ENCODE results near the gene NNAT. TPM values are rescaled to one million over a fixed set of nuclear protein-coding genes. Genes with fewer than 3 reads are reported as not detected.

NNAT gene
- total and polyA plus RNA-seq, 2 donors (not counting 1 experiment from before 2014, with no cell fraction given), result 0.74 to 0.83 TPM

- Histone ChIP-seq H3K36me3 (ENCODE audit: control insufficient read depth, insufficient read depth, low read length) (no peaks in the 10 kb centered on the region), H4K20me1 (ENCODE audit: control insufficient read depth, extremely low read depth, insufficient read depth, low read length) (no peaks in the 10 kb centered on the region)
- no peak for TF ChIP-seq EZH2 (IDR thresholded peaks at IDR 0.05; ENCODE audit: low read length, missing control alignments)
These were observed 17.7 kb upstream of the NNAT start for GRCh38 chr20:37503256-37503927.

DNA sequence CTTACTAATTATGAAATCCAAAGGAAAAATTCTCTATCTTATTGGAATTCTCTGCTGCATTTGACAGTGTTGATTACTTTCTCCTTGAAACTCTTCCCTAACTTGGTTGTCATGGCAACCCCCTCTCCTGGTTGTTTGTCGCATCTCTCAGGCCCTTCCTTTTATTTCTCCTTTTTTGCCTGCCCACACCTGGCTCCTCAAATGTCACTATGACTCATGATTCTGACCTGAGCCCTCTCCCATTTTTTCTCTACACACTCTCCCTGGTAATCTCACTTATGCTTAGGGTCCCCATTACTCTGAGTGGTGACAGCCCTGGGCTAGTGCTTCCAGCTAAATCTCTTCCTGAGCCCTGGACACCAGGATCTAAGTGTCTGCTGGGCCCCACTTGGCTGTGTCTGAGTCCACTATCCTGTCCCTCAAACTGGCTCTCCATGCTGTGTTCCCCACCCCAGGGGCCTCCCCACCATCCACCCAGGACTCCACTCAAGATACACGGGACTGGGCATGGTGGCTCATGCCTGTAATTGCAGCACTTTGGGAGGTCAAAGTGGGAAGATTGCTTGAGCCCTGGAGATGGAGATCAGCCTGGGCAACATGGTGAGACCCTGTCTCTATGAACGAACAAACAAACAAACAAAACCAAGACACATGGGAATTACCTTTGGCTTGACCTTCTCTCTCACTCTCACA is 16.5 kb upstream of the NNAT start:
- H3K4me3 ChIP-seq (replicated peaks in 1 of 4; ENCODE audit: control extremely low read depth in 1 of 4, insufficient read depth in 1 of 4, low read depth in 3 of 4, low read length in 4 of 4), result no peak overlapping the region
- no peaks in the 10 kb centered on the region for H3K9me3 ChIP-seq (ENCODE audit: control insufficient read depth, insufficient read depth, low read depth, low read length)
- no peaks in the 10 kb centered on the region for H3K4me1 ChIP-seq (ENCODE audit: control insufficient read depth, extremely low read depth, insufficient read depth, low read length)
- no peaks in the 10 kb centered on the region for H3K27me3 ChIP-seq (ENCODE audit: control insufficient read depth, insufficient read depth, low read length)
- no peaks in the 10 kb centered on the region for H3K79me2 ChIP-seq (ENCODE audit: control insufficient read depth, insufficient read depth, low read length)
- no peak overlapping the region for H3K4me2 ChIP-seq (ENCODE audit: extremely low read depth, insufficient read depth, low read length)
- peaks cover 2% of the 10 kb centered on the region for H3K36me3 ChIP-seq (ENCODE audit: control insufficient read depth, insufficient read depth, low read length)
- H4K20me1 ChIP-seq (ENCODE audit: control insufficient read depth, extremely low read depth, insufficient read depth, low read length), result no peaks in the 10 kb centered on the region
- H2AFZ ChIP-seq (ENCODE audit: low read length), result no peak overlapping the region
- H3K9ac ChIP-seq (ENCODE audit: insufficient read depth, low read length), result no peak overlapping the region
- TF ChIP-seq EZH2 (IDR thresholded peaks at IDR 0.05; ENCODE audit: low read length, missing control alignments), result no peak
- no peak for TF ChIP-seq CTCF (conservative IDR thresholded peaks at IDR 0.05 in 1 of 2, IDR thresholded peaks at IDR 0.05 in 1 of 2; ENCODE audit: low read depth in 1 of 2, low read length in 2 of 2)
- H3K27ac ChIP-seq (ENCODE audit: insufficient read depth, low read length), result no peak overlapping the region
- DNase-seq (ENCODE audit: low read depth in 2 of 2), result no peak

More at GRCh38 chr20:37503256-37503927, 17.7 kb upstream of the NNAT start:
- DNase-seq (ENCODE audit: low read depth in 2 of 2), result no peak
- Histone ChIP-seq H3K9me3 (ENCODE audit: control insufficient read depth, insufficient read depth, low read depth, low read length) (no peaks in the 10 kb centered on the region), H3K4me3 (replicated peaks in 1 of 4; ENCODE audit: control extremely low read depth in 1 of 4, insufficient read depth in 1 of 4, low read depth in 3 of 4, low read length in 4 of 4) (no peak overlapping the region), H2AFZ (ENCODE audit: low read length) (no peak overlapping the region), H3K27me3 (ENCODE audit: control insufficient read depth, insufficient read depth, low read length) (no peaks in the 10 kb centered on the region), H3K4me1 (ENCODE audit: control insufficient read depth, extremely low read depth, insufficient read depth, low read length) (no peaks in the 10 kb centered on the region), H3K79me2 (ENCODE audit: control insufficient read depth, insufficient read depth, low read length) (no peaks in the 10 kb centered on the region), H3K4me2 (ENCODE audit: extremely low read depth, insufficient read depth, low read length) (no peak overlapping the region), H3K9ac (ENCODE audit: insufficient read depth, low read length) (no peak overlapping the region), H3K27ac (ENCODE audit: insufficient read depth, low read length) (no peak overlapping the region)

- H3K4me2 ChIP-seq (ENCODE audit: extremely low read depth, insufficient read depth, low read length), result no peak overlapping the region
- H3K79me2 ChIP-seq (ENCODE audit: control insufficient read depth, insufficient read depth, low read length), result no peaks in the 10 kb centered on the region
- H3K27ac ChIP-seq (ENCODE audit: insufficient read depth, low read length), result no peak overlapping the region
- no peak overlapping the region for H3K4me3 ChIP-seq (replicated peaks in 1 of 4; ENCODE audit: control extremely low read depth in 1 of 4, insufficient read depth in 1 of 4, low read depth in 3 of 4, low read length in 4 of 4)
- no peak for DNase-seq (ENCODE audit: low read depth in 2 of 2)
- H3K27me3 ChIP-seq (ENCODE audit: control insufficient read depth, insufficient read depth, low read length), result no peaks in the 10 kb centered on the region
- H4K20me1 ChIP-seq (ENCODE audit: control insufficient read depth, extremely low read depth, insufficient read depth, low read length), result no peaks in the 10 kb centered on the region
- TF ChIP-seq EZH2 (IDR thresholded peaks at IDR 0.05; ENCODE audit: low read length, missing control alignments), result no peak
- no peaks in the 10 kb centered on the region for H3K4me1 ChIP-seq (ENCODE audit: control insufficient read depth, extremely low read depth, insufficient read depth, low read length)
- H3K9me3 ChIP-seq (ENCODE audit: control insufficient read depth, insufficient read depth, low read depth, low read length), result no peaks in the 10 kb centered on the region
- no peak overlapping the region for H2AFZ ChIP-seq (ENCODE audit: low read length)
- H3K36me3 ChIP-seq (ENCODE audit: control insufficient read depth, insufficient read depth, low read length), result peaks cover 2% of the 10 kb centered on the region
- H3K9ac ChIP-seq (ENCODE audit: insufficient read depth, low read length), result no peak overlapping the region
These were observed 15.5 kb upstream of the NNAT start for GRCh38 chr20:37505263-37506151.

Measured in fibroblast of lung (primary cell).